HepG2 (cell line): ENCODE measurements around the gene ZSCAN31. TPM values are rescaled to one million over a fixed set of nuclear protein-coding genes. Genes with fewer than 3 reads are reported as not detected.
A peak's percentile ranks its signal among the peaks of the same experiment; 100 is the strongest.

Experiments used
- ARHGAP35 ChIP-seq: sonication (generic); formaldehyde crosslinking; IDR thresholded peaks from 2 replicates; pipeline ENCODE4 v1.9.0; 2022; ENCODE audit warnings: mild to moderate bottlenecking, inconsistent platforms, moderate library complexity, missing genetic modification reagents, borderline replicate concordance
- CAMTA2 ChIP-seq: sonication (generic); formaldehyde crosslinking; IDR thresholded peaks from 2 replicates; pipeline ENCODE4 v1.4.0; 2020; ENCODE audit warnings: mild to moderate bottlenecking, missing genetic modification reagents, borderline replicate concordance
- GABPA ChIP-seq, 2 experiments: IDR thresholded peaks; 2 replicates each; pipeline ENCODE4 v1.6.1; 2011 to 2016; ENCODE audit warnings: low read depth in 2 of 2, low read length in 1 of 2, missing biosample characterization in 1 of 2, missing genetic modification characterization in 1 of 2
- HNF1A ChIP-seq, 2 experiments: sonication (generic) in 1 of 2; formaldehyde crosslinking in 1 of 2; IDR thresholded peaks; 2 replicates each; pipeline versions ENCODE4 v1.4.0 to v1.6.1; 2016 to 2020; ENCODE audit warnings: borderline replicate concordance in 1 of 2, low read depth in 1 of 2, mild to moderate bottlenecking in 1 of 2, missing genetic modification reagents in 1 of 2
- HOXA5 ChIP-seq: sonication (generic); formaldehyde crosslinking; IDR thresholded peaks from 2 replicates; pipeline ENCODE4 v1.4.0; 2020; ENCODE audit warnings: missing genetic modification reagents
- KLF6 ChIP-seq: IDR thresholded peaks from 2 replicates; pipeline ENCODE4 v1.8.0; 2016; ENCODE audit warnings: missing biosample characterization, missing genetic modification reagents
- MZF1 ChIP-seq: sonication (generic); formaldehyde crosslinking; IDR thresholded peaks from 2 replicates; pipeline ENCODE4 v1.8.1; 2023; ENCODE audit warnings: mild to moderate bottlenecking, missing genetic modification reagents, borderline replicate concordance
- NFIC ChIP-seq: IDR thresholded peaks from 2 replicates; pipeline ENCODE4 v1.6.1; 2012; ENCODE audit warnings: mild to moderate bottlenecking, low read length, inconsistent platforms
- PRDM10 ChIP-seq: sonication (generic); formaldehyde crosslinking; IDR thresholded peaks from 2 replicates; pipeline ENCODE4 v1.4.0; 2020; ENCODE audit warnings: low read depth, missing genetic modification reagents
- SMAD3 ChIP-seq: sonication (generic); formaldehyde crosslinking; IDR thresholded peaks from 2 replicates; pipeline ENCODE4 v1.4.0; 2020; ENCODE audit warnings: missing genetic modification reagents
- TEF ChIP-seq: sonication (generic); formaldehyde crosslinking; IDR thresholded peaks from 2 replicates; pipeline ENCODE4 v1.5.0; 2020; ENCODE audit warnings: missing genetic modification reagents
- TFE3 ChIP-seq: IDR thresholded peaks from 2 replicates; pipeline ENCODE4 v1.6.1; 2016
- ZBTB8A ChIP-seq: sonication (generic); formaldehyde crosslinking; IDR thresholded peaks from 2 replicates; pipeline ENCODE4 v1.4.0; 2020; ENCODE audit warnings: mild to moderate bottlenecking, low read depth, missing genetic modification reagents, borderline replicate concordance
- ZNF512 ChIP-seq: sonication (generic); formaldehyde crosslinking; IDR thresholded peaks from 2 replicates; pipeline ENCODE4 v1.4.0; 2020; ENCODE audit warnings: mild to moderate bottlenecking, missing genetic modification reagents
- ZNF629 ChIP-seq: sonication (generic); formaldehyde crosslinking; conservative IDR thresholded peaks from 2 replicates; pipeline ENCODE4 v1.5.0; 2020; ENCODE audit warnings: missing genetic modification reagents
- polyA plus RNA-seq, 8 experiments: library from polyadenylated mRNA; depleted of rRNA in 3 of 8; stranded (reverse) in 7 of 8; unstranded in 1 of 8; fragments of >200 nt; fragmentation: Illumina TruSeq in 4 of 8; extraction: Trizol in 4 of 8; gene quantifications; 2 replicates each; pipeline versions ENCODE4 v1.2.1 to v1.2.3, GENCODE V29; 2011 to 2016; ENCODE audit warnings: low read depth in 4 of 8, missing spikeins in 1 of 8, mixed read lengths in 1 of 8; ENCODE audit not compliant: insufficient read depth in 1 of 8
- total RNA-seq, 5 experiments: library from RNA; depleted of rRNA; stranded (reverse); fragments of >200 nt; fragmentation: Illumina TruSeq; extraction: Trizol; gene quantifications; 2 replicates each; pipeline ENCODE4 v1.2.3, GENCODE V29; 2016; ENCODE audit warnings: low read depth in 1 of 5

Gene ZSCAN31
- total and polyA plus RNA-seq, 2 of the 13 experiments (the other 11 are each of a cell fraction or from before 2014, with no cell fraction given) = 5.3 to 6.2 TPM

GRCh38 chr6:28335564-28336283, at the start of gene ZSCAN31 (continued):
- no peak for TF ChIP-seq ZNF512 (CRISPR knock-in tag)
- TF ChIP-seq PRDM10 (CRISPR knock-in tag) = peak; percentile 75; the same call in 1 of the 2 replicates
- peak; percentile 72; the same call in 1 of the 2 replicates for TF ChIP-seq KLF6 (CRISPR knock-in tag)
- TF ChIP-seq CAMTA2 = peak; percentile 68; the same call in 1 of the 2 replicates
- 0 out of 2 replicates have a peak, but pooled peaks have one; percentile 40 for TF ChIP-seq ARHGAP35
- peak; percentile 84; the same call in 1 of the 2 replicates for TF ChIP-seq ZBTB8A (CRISPR knock-in tag)
- TF ChIP-seq MZF1 (CRISPR knock-in tag) = no peak
- peak; percentile 44; the same call in 1 of the 2 replicates for TF ChIP-seq TEF (CRISPR knock-in tag)
- TF ChIP-seq TFE3 (CRISPR knock-in tag) = no peak
- no peak for TF ChIP-seq HNF1A (IDR thresholded peaks at IDR 0.05; ENCODE audit: low read depth)
- TF ChIP-seq HNF1A (CRISPR knock-in tag; IDR thresholded peaks at IDR 0.05; ENCODE audit: borderline replicate concordance) = peak; percentile 70
- peak; percentile 58 for TF ChIP-seq GABPA (IDR thresholded peaks at IDR 0.05; ENCODE audit: low read depth, low read length)
- peak; percentile 83 for TF ChIP-seq GABPA (CRISPR knock-in tag; IDR thresholded peaks at IDR 0.05; ENCODE audit: low read depth)
- peak; percentile 30; the same call in 1 of the 2 replicates for TF ChIP-seq SMAD3
- TF ChIP-seq HOXA5 (CRISPR knock-in tag) = peak; percentile 87
- no peak for TF ChIP-seq ZNF629
- TF ChIP-seq NFIC = peak; percentile 71
